ENCODE data around the gene PAK6.

The PAK6 gene

GRCh38 chr15:40293905-40294895, 55.3 kb downstream of the PAK6 start:
- no peak for DNase-seq

- DNase-seq, result no peak
Observed at GRCh38 chr15:40295297-40295696, 56.4 kb downstream of the PAK6 start.

GRCh38 chr15:40295877-40296560, 57.2 kb downstream of the PAK6 start:
- no peak for DNase-seq

GRCh38 chr15:40296561-40297230, 57.8 kb downstream of the PAK6 start:
- no peak for DNase-seq

- no peak for DNase-seq
Observed at GRCh38 chr15:40297356-40297755, 58.5 kb downstream of the PAK6 start.

- DNase-seq, result no peak
Observed at GRCh38 chr15:40298216-40298935, 59.5 kb downstream of the PAK6 start.

- DNase-seq, result no peak
Observed at GRCh38 chr15:40300367-40300766, 61.5 kb downstream of the PAK6 start.

GRCh38 chr15:40300771-40301170, 61.9 kb downstream of the PAK6 start:
- no peak for DNase-seq

GRCh38 chr15:40301467-40302179, 62.8 kb downstream of the PAK6 start:
- DNase-seq, result no peak

- no peak for DNase-seq
Observed at GRCh38 chr15:40302288-40302886, 63.5 kb downstream of the PAK6 start.

GRCh38 chr15:40302981-40303380, 64.1 kb downstream of the PAK6 start:
- DNase-seq, result no peak

- DNase-seq, result no peak
Observed at GRCh38 chr15:40303576-40303975, 64.7 kb downstream of the PAK6 start.

GRCh38 chr15:40305281-40305680, 66.4 kb downstream of the PAK6 start:
- no peak for DNase-seq

- DNase-seq, result no peak
Observed at GRCh38 chr15:40306371-40306770, 67.5 kb downstream of the PAK6 start.

- DNase-seq, result no peak
Observed at GRCh38 chr15:40306908-40307307, 68.0 kb downstream of the PAK6 start.

- DNase-seq, result peak; percentile 69
Observed at GRCh38 chr15:40307421-40308211, 68.8 kb downstream of the PAK6 start, which contains the start of gene PLCB2. TSS of gene PLCB2 (minus strand) at chr15:40307935. CDS start at chr15:40307672, 263 bp downstream.

- no peak for DNase-seq
Observed at GRCh38 chr15:40309344-40309862, 70.5 kb downstream of the PAK6 start.

- DNase-seq, result peak; percentile 52
Observed at GRCh38 chr15:40310001-40310959, 71.4 kb downstream of the PAK6 start.

GRCh38 chr15:40310993-40311392, 72.1 kb downstream of the PAK6 start:
- DNase-seq, result no peak

All from activated CD4-positive, alpha-beta T cell treated with anti-CD3 and anti-CD28 coated beads, Interleukin-2, amount 50 U/mL, for 1 hour (primary cell).